ENCODE measurements around the gene DRG2.

Gene DRG2

GRCh38 chr17:18110636-18111145 is 22.9 kb downstream of the DRG2 start:
- in situ Hi-C loops (cut with MboI; ENCODE audit: low sequenced_read_pairs): no loop called here

DNA sequence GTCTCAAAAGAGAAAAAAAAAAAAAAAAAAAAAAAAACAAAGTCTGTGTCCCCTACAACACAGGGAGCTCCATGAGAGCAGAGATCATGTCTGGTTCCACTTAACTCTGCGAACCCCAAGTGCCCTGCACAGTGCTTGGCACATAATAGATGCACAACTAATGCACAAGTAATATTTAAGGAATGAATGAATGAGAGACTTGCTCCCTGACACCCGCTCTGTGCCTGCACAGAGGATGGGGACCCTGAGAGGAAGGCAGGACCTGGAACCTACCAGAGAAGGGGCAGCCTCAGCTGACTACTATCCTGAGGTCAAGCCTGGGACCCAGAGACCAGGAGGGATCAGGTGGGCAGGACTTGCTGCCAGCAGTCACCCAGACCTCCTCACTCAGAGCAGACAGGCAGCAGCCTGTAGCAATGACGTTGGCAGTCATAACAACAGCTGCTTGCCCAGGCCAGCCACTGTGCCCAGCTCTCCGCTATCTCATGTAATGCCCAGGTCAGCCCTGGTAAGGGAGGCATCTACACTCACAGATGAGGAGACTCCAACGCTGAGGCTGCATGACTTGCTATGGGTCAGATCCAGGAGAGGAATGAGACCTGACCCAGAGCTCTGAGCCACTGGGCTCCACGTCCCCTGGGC is 23.7 kb downstream of the DRG2 start:
- in situ Hi-C loops (cut with MboI; ENCODE audit: low sequenced_read_pairs): no loop called here

DNA sequence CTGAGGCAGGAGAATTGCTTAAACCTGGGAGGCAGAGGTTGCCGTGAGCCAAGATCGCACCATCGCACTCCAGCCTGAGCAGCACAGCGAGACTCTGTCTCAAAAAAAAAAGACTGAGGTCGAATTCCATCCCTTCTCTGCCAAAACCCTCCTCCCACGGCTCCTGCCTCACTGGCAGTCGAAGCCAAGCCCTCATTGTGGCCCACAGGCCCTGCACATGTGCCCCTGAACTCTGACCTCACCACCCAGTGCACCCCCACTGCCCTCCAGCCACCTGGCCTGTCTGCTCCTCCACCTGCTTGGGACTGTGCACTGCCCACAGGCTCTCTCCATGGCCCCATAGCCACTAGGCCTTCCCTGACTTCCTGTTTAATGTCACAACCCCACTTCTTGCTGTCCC is 27.8 kb downstream of the DRG2 start:
- in situ Hi-C loops (cut with MboI; ENCODE audit: low sequenced_read_pairs): no loop called here

DNA sequence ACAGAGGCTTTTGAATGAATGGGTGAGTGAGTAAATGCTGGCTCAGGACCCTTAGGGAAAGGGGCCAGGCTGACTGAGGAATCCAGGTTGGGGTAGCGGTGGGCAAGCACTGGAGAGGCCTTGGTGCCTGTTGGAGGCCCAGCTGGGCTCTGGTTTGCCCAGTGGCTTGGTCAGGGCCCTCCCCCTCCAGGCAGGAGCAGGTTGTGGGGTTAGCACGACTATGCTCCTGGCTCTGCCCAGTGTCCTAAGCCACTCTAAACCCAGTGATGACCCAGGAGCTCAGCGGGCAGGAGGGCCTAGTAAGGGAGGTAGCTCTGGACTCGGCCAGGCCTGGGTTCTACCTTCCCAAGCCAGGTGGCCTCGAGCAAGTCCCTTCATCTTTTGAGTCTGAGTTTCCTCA is 28.3 kb downstream of the DRG2 start:
- in situ Hi-C loops (cut with MboI; ENCODE audit: low sequenced_read_pairs): no loop called here

DNA sequence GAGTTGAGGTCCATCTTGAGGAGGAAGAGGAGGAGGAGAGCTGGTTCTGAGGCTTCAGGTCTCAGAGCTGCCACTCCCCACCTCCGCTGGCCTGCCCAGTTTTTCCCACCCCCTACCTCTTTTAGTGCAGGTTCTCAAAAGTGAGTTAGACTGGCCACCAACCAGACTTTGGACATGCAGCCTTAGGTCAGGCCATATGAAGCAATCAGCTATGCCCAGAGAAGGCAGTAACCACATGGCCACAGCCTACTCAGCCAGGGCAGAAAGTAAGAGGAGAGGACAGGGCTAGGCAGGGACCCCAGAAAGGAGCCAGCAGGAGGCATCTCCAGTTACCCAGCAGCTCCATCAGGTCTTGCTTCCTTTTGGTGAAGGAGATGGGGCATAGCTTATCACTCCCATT is 29.8 kb downstream of the DRG2 start:
- in situ Hi-C loops (cut with MboI; ENCODE audit: low sequenced_read_pairs): no loop called here

DNA sequence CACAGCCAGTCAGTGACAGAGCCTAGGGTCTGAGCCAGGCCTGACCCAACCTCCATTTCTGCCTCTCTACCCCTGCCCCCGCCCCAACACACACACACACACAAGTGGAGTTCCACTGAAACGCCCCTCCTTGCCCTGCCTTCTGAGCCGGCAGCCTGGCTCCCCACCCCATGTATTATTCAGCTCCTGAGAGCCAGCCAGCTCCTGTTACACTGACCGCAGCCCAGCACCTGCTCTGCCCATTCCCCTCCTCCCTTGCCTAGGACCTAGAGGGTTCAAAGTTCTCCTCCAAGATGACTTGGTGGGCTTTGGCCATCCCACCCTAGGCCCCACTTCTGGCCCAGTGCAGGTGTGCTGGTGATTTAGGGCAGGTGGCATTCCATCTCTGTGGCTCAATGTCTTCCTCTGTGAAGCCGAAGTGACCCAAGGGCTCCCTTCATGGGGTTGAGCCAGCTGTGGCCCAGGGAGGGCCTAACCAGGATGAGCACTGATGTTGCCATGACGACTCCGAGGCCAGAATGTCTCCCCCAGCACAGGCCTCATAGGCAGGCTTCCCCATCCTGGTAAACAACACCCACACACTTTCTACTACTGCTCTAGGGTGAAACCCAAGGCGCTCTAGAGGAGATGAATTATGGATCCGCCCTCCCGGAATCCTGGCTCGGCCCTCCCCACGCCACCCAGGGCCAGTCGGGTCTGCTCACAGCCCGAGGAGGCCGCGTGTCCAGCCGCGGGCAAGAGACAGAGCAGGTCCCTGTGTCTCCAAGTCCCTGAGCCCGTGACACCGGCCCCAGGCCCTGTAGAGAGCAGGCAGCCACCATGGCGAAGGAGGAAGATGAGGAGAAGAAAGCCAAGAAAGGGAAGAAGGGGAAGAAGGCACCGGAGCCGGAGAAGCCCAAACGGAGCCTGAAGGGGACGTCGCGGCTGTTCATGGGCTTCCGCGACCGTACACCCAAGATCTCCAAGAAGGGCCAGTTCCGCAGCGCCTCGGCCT is 30.5 kb downstream of the DRG2 start:
- in situ Hi-C loops (cut with MboI; ENCODE audit: low sequenced_read_pairs): no loop called here

- in situ Hi-C loops (cut with MboI; ENCODE audit: low sequenced_read_pairs): no loop called here
Measured at GRCh38 chr17:18119166-18119745, 31.5 kb downstream of the DRG2 start.

- in situ Hi-C loops (cut with MboI; ENCODE audit: low sequenced_read_pairs): no loop called here
Measured at GRCh38 chr17:18119938-18120337, 32.2 kb downstream of the DRG2 start.

GRCh38 chr17:18120461-18121017 is 32.8 kb downstream of the DRG2 start:
- in situ Hi-C loops (cut with MboI; ENCODE audit: low sequenced_read_pairs): no loop called here

DNA sequence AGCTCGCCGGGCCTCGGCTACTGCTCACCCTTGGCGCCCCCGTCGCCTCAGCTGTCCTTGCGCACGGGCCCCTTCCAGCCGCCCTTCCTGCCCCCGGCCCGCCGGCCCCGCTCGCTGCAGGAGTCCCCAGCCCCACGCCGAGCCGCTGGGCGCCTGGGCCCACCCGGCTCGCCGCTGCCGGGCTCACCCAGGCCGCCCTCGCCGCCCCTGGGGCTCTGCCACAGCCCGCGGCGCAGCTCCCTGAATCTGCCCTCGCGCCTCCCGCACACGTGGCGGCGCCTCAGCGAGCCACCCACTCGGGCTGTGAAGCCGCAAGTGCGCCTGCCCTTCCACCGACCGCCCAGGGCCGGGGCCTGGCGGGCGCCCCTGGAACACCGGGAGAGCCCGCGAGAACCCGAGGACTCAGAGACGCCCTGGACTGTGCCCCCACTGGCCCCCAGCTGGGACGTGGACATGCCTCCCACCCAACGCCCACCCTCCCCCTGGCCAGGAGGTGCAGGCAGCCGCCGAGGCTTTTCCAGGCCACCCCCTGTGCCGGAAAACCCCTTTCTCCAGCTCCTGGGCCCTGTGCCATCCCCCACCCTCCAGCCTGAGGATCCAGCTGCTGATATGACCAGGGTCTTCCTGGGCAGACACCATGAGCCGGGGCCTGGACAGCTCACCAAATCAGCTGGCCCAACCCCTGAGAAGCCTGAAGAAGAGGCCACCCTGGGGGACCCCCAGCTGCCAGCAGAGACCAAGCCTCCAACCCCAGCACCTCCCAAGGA is 33.6 kb downstream of the DRG2 start:
- in situ Hi-C loops (cut with MboI; ENCODE audit: low sequenced_read_pairs): no loop called here

- in situ Hi-C loops (cut with MboI; ENCODE audit: low sequenced_read_pairs): no loop called here
Measured at GRCh38 chr17:18122990-18123753, 35.4 kb downstream of the DRG2 start.

DNA sequence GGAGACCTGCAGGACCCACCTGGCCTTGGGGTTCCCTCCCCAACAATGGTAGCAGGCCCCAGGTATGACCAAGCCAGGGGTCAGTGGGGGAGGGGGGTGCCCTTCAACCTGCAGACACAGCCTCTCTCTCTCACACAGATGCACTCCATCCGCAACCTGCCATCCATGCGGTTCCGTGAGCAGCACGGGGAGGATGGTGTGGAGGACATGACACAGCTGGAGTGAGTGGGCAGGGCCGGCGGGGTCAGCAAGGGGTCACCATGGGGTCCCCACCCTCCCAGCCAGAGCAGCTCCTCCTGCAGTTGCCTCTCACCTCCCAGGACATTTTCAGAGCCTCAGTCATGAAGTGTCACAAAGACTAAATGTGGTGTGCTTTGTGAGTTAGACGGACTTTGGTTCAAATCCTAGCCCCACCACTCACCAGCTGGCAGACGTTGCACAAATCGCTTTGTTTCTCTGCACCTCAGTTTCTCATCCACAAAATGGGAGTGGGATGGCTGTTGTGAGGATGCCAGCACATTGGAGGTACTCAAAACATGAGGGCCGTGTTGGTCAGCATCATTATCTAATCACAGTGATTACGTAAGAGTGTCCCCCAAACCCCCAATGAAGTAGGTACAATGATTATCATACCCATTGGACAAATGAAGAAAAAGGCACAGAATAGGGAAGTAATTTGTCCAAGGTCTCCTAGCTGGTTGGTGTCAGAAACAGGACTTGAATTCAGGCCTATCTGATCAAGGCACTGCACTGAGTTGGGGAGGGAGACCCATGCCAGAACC is 36.8 kb downstream of the DRG2 start:
- in situ Hi-C loops (cut with MboI; ENCODE audit: low sequenced_read_pairs): no loop called here

- in situ Hi-C loops (cut with MboI; ENCODE audit: low sequenced_read_pairs): no loop called here
Measured at GRCh38 chr17:18129041-18129502, 41.3 kb downstream of the DRG2 start.

GRCh38 chr17:18132711-18133110 is 45.0 kb downstream of the DRG2 start:
- in situ Hi-C loops (cut with MboI; ENCODE audit: low sequenced_read_pairs): no loop called here

GRCh38 chr17:18136357-18136756 is 48.6 kb downstream of the DRG2 start:
- in situ Hi-C loops (cut with MboI; ENCODE audit: low sequenced_read_pairs): no loop called here

DNA sequence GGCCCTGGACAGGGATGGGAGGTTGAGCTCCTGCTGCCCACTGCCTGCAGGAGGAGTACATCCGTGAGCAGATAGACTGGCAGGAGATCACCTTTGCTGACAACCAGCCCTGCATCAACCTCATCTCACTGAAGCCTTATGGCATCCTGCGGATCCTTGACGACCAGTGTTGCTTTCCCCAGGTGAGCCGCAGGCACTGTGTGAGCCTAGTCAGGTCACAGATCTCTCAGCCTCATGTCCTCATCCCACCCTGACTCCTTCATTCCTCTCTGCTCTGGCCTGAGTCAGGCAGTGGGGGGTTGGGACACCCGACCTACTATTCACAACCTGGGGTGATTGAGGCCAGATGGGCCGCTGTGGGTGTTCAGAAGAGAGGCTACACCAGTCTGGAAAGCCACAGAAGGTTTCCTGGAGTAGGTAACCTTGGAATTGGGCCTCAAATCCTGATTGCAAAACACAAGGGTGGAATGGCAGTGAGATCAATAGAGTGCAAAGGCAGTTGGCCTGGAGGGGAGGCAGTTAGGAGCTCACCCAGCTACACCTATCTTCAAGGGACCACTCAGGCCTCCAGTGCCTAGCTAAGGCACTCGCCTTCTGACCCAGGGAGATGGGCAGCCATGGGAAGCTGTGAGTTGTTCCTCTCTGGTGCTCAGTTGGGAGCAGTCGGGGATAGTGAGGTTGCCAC is 50.5 kb downstream of the DRG2 start:
- in situ Hi-C loops (cut with MboI; ENCODE audit: low sequenced_read_pairs): no loop called here

GRCh38 chr17:18139092-18139491 is 51.3 kb downstream of the DRG2 start:
- in situ Hi-C loops (cut with MboI; ENCODE audit: low sequenced_read_pairs): no loop called here

- in situ Hi-C loops (cut with MboI; ENCODE audit: low sequenced_read_pairs): no loop called here
Measured at GRCh38 chr17:18139498-18139897, 51.8 kb downstream of the DRG2 start.
